ENCODE results near the gene ACKR4.
"Not testable (repeated sequence)": the region's sequence is repeated elsewhere in the genome, so short reads cannot be mapped to it uniquely, and the experiment has no call there.

Gene ACKR4

GRCh38 chr3:132596816-132597433 lies at the start of gene ACKR4:
Gene ACKR4, plus strand, starts transcription at chr3:132597270. Its CDS starts 3,128 bp downstream, at chr3:132600398.
- no peak for DNase-seq

GRCh38 chr3:132549169-132549568 lies 47.9 kb upstream of the ACKR4 start:
- no peak for DNase-seq

GRCh38 chr3:132549890-132550578 lies 47.0 kb upstream of the ACKR4 start:
- DNase-seq = peak in 1 of 2 donors; percentile 55

- peak in 1 of 2 donors; percentile 58 for DNase-seq
Observed at GRCh38 chr3:132550579-132551305, 46.3 kb upstream of the ACKR4 start.

GRCh38 chr3:132553826-132554225 lies 43.2 kb upstream of the ACKR4 start:
- DNase-seq = no peak

GRCh38 chr3:132554437-132554836 lies 42.6 kb upstream of the ACKR4 start:
- no peak for DNase-seq

- no peak for DNase-seq
Observed at GRCh38 chr3:132555306-132556035, 41.6 kb upstream of the ACKR4 start.

GRCh38 chr3:132556036-132556386 lies 41.1 kb upstream of the ACKR4 start:
- not testable (repeated sequence) for DNase-seq

GRCh38 chr3:132556508-132557159 lies 40.4 kb upstream of the ACKR4 start:
- DNase-seq = no peak

- no peak for DNase-seq
Observed at GRCh38 chr3:132561003-132561402, 36.1 kb upstream of the ACKR4 start.

GRCh38 chr3:132563420-132564069 lies 33.5 kb upstream of the ACKR4 start:
- no peak for DNase-seq

- no peak for DNase-seq
Observed at GRCh38 chr3:132564070-132564465, 33.0 kb upstream of the ACKR4 start.

GRCh38 chr3:132568422-132568821 lies 28.6 kb upstream of the ACKR4 start:
- DNase-seq = no peak

GRCh38 chr3:132569153-132569552 lies 27.9 kb upstream of the ACKR4 start:
- DNase-seq = no peak

- no peak for DNase-seq
Observed at GRCh38 chr3:132569580-132569979, 27.5 kb upstream of the ACKR4 start.

- no peak for DNase-seq
Observed at GRCh38 chr3:132570016-132570415, 27.1 kb upstream of the ACKR4 start.

GRCh38 chr3:132573797-132574211 lies 23.3 kb upstream of the ACKR4 start:
- no peak for DNase-seq

GRCh38 chr3:132587401-132587800 lies 9.7 kb upstream of the ACKR4 start:
- no peak for DNase-seq

- DNase-seq = no peak
Observed at GRCh38 chr3:132592216-132592615, 4.9 kb upstream of the ACKR4 start.

GRCh38 chr3:132593241-132593946 lies 3.7 kb upstream of the ACKR4 start:
- no peak for DNase-seq

GRCh38 chr3:132593947-132594323 lies 3.1 kb upstream of the ACKR4 start:
- DNase-seq = no peak

GRCh38 chr3:132594498-132594897 lies 2.6 kb upstream of the ACKR4 start:
- DNase-seq = no peak
